Stimulated activated CD4-positive, alpha-beta T cell treated with anti-CD3 and anti-CD28 coated beads, Interleukin-15, amount 100 ng/mL, for 48 hours (primary cell): ENCODE results near the gene VWA2.

ENCODE experiments used
- DNase-seq, 2 donors: peaks; one replicate each; pipeline ENCODE4 v3.0.0-alpha.2; 2020; ENCODE audit warnings: low read depth in 2 of 2

Gene VWA2, protein sequence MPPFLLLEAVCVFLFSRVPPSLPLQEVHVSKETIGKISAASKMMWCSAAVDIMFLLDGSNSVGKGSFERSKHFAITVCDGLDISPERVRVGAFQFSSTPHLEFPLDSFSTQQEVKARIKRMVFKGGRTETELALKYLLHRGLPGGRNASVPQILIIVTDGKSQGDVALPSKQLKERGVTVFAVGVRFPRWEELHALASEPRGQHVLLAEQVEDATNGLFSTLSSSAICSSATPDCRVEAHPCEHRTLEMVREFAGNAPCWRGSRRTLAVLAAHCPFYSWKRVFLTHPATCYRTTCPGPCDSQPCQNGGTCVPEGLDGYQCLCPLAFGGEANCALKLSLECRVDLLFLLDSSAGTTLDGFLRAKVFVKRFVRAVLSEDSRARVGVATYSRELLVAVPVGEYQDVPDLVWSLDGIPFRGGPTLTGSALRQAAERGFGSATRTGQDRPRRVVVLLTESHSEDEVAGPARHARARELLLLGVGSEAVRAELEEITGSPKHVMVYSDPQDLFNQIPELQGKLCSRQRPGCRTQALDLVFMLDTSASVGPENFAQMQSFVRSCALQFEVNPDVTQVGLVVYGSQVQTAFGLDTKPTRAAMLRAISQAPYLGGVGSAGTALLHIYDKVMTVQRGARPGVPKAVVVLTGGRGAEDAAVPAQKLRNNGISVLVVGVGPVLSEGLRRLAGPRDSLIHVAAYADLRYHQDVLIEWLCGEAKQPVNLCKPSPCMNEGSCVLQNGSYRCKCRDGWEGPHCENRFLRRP

DNA sequence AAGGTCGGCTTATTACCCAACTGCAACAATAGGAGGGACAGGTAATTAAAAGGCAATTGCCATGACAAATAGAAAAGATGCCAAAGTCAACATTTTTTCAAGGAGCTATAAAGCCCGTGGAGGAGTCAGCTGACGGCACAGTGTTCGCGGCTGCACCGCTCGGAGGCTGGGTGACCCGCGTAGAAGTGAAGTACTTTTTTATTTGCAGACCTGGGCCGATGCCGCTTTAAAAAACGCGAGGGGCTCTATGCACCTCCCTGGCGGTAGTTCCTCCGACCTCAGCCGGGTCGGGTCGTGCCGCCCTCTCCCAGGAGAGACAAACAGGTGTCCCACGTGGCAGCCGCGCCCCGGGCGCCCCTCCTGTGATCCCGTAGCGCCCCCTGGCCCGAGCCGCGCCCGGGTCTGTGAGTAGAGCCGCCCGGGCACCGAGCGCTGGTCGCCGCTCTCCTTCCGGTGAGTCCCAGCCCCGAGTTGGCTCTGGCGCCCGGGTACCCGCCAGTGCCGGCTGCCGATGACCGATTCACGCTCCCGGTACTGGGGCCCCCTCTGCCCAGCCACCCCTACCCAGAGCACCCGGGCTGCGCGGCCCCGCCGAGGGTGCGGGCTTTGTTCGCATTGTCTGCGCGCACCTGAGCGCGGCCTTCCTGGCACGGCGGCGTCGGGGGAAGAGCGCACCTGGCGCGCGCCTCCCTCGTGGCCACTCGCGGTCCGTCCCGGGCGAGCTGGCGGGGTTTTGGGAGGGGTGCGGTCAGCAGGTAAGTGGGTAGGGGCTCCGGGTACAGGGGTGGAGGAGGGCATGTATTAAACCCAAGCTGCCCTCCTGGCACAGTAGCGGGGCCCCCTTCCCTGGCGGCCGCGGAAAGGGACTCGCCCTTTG, at the start of gene VWA2:
TSS of gene VWA2 (plus strand) at position 138 of the 877 bp plus-strand sequence. CDS start 9,460 bp downstream, outside the sequence.
- peak; percentile 4 to 22 for DNase-seq

DNA sequence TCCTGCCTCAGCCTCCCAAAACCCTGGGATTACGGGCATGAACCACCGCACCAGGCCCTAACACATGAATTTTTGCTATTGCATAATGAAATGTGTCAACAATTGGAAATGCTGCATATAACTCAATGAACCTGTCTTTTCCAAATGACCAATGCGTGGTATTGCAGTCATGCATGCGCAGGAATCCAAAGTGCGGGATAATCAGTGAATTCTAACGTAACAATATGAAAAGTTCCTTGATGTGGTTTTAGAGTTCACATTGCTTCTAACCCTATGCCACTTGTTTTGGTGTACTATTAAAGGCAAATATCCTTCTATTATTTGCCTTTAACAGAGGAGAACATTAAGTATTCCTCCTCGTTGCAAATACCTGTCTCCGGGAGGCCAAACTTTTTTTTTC, 49.4 kb upstream of the VWA2 start:
- DNase-seq: no peak

DNA sequence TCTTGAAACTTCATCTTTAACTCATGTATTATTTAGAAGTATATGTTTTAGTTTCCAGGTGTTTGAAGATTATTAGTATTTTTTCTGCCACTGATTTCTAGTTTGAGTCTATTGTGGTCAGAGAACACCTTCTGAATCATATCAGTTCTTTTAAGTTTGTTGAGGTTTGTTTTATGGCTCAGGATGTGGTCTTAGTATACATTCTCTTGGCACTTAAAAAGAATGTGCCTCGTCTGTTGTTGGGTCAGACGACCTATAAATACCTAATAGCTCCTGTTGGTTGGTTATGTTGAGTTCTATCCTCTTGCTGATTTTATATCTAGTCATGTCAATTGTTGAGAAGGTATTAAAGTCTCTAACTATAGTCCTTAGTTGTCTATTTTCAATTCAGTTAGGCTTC, 44.0 kb upstream of the VWA2 start:
- no peak for DNase-seq

DNA sequence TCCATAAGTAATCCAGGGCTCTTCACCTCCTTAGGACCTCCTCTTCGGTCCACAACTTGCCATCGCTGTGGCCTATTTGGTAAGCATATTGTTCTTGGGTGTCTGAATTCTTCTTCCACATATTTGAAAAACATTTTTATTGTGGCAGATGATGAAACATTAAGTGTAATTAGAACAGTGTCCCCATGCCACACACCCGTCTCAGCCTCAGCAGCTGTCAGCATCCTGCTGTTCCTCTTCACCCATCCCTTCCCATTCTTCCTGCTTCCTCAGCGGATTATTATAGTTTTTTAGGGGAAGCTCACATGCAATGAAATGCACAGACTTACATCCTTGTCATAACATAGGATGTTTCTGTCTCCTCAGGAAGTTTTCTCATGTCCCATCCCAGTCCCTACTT, 39.8 kb upstream of the VWA2 start:
- DNase-seq: no peak

DNA sequence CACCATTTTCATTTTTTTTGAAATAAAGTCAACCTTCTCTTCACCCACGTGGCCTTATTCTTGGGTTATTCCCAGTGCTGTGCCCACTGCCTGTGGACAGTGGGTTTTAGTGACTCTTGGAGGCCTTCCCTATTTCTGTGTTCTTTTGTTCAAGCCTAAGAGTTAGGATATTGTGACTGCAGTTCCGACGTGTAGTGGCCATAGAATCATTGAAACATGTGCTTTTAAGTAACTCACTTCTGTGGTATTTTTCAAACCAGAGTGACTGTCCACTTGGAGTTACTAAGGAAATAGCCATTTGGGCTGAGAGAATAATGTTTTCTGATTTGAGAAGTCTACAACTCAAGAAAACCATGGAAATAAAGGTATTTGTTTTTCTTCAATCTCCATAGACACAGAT, 36.2 kb upstream of the VWA2 start:
- DNase-seq: no peak

DNA sequence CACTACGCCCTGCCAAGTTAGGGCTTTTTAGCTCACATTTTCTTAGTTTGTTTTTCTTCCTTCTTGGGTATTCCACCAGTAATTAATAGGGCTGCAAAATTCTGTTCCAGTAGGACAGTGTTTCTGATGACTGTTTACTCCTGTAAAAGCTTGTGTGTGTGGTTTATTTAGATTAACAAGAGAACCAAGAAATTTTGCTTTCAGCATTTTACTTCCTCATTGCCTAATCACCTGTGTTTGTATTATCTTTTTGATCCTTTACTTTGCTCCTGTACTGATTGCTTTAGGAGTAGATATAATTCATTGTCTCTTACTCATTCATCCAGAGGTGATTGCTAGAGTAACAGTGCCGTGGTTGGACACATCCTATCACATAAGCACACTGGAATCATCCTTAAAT, 32.2 kb upstream of the VWA2 start:
- no peak for DNase-seq

DNA sequence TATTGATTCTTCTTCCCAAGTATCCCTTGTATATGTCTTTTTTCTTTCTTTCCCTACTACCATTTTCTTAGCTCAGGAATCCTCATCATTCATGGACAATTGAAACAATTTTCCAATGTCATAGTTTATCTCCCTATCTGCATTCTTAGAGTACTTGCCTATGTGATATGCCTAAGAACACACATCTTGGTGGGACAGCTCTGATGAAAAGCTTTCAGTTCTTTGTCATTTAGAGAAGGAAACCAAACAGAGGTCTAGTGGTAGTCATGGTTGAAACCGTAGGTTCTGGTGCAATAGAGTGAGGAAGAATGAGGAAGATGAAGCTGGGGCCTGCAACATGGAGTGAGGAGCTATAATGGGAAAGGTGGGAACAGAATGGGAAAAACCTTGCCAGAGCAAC, 31.7 kb upstream of the VWA2 start:
- no peak for DNase-seq

DNA sequence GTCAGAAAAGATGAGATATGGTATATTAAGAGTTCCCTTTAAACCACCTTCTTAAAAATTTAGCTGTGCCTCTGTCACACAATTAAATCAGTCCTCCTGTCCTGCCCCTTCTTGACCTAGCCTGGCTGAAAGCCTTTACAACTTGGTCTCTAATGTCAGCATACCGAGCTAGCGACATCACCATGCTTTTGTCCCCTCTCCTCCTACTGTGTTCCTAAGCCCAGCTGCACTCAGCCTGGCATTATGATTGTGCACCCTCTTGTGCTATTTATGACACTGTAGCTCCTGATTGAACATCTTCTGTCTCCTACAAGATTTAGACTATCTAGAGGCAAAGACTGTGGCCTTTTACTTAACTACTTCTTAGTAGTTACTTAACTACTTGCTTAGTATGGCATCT, 30.7 kb upstream of the VWA2 start:
- DNase-seq: no peak

DNA sequence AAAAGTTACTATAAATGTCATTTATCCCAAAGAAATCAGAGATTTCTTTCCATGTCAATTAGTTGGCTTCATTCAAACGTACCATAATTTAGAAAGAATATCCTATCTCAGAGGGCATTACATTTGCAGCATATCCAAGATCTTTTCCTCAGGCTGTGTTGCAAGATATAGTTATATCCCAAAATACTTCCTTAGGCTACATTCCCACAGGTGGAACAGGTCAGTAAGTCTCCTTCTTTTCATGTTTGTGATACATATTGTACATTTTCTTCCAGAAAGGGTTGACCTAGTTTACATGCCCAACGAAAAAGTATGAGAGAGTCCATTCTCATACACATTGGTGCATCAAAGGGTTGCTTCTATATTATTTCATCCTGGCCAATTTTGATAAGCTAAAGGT, 26.9 kb upstream of the VWA2 start:
- DNase-seq: no peak

DNA sequence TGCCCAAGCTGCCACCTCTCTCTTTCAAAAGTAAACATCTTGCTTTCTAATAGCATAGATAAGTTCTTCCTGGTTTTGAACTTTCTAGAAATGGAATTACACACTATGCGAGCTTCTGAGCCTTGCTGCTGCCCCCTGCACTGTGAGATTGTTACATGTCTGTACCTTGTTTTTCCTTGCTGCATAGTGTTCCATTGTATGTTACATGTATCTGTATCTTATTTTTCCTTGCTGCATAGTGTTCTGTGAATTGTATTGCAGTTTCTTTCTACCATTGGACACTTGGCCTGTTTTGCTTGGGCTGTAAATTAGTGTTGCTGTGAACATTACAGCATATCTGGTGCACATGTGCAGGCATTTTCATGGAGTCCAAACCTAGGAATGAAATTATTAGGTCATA, 24.0 kb upstream of the VWA2 start:
- DNase-seq: no peak

DNA sequence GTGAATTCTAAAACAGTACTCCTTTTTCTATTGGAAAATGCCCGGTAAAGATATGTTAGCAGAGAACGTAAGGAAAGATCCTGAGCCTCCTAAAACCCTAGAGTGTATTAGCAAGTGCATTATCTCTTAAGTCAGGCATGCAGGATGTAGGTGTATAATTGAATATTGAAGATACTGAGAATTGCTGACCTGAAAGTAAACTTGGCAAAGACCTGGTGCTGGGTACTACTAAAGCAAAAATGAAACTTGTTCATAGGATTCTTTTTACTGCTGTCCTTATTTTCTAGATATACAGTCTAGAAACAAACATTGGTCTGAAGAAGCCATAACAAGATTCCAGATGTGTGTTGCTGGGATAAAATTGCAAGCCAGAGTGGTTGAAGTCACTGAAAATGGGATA, 18.8 kb upstream of the VWA2 start:
- no peak for DNase-seq

DNA sequence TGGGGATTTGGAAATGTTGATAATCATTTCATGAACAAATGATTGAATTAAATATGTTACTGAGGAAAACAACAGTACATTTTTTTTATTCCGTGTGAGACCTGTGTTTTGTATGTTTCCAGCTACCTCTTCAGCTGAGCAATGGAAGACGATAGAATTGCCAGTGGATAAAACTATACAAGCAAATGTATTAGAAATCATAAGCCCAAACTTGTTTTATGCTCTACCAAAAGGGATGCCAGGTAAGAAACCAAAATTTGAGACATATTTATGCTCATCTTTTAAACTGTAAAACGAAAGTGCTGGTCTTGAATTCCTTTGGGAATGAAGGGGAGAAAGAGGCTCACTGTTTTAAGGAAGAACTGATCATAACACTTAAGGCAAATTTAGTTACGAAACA, 17.8 kb upstream of the VWA2 start:
- no peak for DNase-seq

DNA sequence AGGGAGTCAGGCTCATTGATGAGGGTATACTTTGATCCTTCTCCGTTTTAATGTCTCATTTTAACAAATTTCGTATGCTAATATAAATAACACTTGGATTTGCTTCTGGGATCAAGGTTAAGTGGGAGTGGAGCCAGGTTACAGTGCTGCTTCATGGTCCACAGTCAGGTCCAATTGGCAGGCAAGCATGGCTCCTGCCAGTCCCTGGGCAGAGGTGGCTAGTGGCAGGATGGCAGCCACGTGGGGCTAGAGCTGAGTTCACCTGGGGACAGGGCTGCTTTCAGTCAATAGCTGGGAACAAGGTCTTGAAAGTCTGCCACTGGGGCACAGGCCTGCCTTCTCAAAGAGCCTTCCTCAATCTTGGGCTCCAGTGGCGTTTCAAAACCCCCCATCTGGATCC, 16.0 kb upstream of the VWA2 start:
- DNase-seq: no peak

DNA sequence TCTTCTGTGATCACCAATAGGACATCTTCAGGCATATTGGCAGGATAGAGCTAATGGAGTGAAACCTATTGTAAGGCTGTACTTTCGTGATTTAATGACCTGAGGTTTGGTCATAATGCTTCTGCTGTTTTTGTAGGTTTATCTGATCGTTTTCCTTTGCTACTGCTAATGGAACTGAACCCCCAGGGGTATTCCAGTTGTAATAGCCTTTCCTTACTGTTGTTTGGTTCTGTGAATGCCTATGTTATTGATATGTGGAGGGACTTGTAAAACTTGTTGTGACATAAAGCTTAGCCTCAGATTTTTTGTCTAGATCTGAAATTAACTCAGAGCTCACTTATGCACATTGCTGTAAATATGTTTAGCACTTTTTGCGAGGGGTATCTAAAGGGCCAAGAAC, 10.9 kb upstream of the VWA2 start:
- no peak for DNase-seq

DNA sequence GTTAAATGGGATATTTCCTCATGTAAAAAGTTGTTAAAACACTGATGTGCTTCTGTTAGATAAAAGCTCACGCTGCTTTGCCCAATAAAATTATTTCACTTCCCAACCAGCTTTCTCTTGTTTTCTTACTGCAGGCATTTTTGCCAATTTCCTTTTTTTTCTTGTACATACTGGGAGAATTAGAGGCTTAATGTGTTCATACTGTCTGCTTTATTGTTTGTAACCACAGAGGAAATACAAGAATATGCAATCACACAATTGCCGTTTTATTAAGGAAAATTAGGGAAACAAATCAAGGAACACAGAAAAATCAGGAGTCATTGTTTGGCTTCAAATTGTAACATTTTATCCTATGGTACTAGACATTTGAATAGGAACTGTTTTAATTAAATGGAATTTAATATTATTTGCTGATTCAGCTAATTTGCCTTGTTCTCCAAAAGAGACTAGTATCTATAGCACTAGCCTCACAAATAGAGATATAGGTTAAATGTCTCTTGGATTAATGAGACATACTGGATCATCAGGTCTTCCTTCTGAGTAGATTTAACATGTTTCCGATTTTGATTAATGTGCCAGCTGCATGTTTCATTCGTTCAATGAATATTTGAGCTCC, 6.4 kb upstream of the VWA2 start:
- DNase-seq: no peak

DNA sequence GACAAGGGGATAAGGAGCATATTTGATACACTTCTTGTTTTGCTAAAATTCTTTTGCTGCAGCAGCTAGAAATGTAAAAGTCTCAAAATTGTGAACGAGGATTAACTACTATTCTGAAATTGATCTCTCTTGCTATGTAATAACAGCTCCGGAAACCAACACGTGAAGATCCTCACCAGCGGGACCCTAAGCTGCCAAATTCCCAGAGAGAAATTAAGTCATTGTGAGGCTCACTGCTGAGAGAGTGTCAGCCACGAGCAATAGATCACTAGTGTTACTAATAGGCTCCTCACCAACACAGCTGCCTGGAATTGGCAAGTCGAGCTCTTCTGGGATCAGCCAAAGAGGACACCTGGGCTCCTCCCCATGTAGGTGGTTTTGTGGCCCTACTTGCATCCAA, 5.6 kb upstream of the VWA2 start:
- no peak for DNase-seq

DNA sequence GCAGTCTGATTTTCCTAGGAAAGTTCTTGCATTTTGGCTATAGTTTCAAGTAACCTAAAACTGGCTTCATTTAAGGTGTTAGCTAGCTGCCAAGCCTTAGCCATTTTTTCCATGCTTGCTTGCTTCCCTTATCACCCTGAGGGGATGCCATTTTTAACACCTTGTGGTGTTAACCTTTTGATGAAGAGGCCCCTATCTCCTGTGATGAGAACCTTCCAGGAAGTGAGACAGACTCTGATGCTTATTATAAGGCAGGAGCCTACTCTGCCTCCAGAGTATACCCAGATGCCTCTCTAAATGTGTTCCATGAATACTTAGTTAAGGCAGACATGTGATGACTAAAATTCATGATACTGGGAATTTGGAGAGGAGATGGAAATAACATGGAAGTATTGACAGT, 4.9 kb upstream of the VWA2 start:
- DNase-seq: no peak

DNA sequence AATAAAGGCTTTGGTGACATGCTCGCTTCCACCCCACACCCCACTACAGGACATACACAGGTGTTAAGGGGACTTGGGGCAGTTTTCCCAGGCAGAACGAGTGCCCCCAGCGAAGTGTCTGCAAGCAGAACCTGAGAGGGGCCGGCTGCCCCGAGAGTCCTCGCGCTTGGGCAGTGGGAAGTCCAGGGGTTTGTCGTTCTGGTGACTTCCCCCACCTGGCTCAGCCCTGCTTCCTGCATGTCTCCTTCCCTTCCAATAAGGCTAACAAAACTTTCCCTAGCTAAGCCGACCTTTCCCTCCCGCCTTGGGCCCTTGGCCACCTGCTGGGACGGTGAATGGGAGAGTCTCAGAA, 916 bp downstream of the VWA2 start:
- no peak for DNase-seq

DNA sequence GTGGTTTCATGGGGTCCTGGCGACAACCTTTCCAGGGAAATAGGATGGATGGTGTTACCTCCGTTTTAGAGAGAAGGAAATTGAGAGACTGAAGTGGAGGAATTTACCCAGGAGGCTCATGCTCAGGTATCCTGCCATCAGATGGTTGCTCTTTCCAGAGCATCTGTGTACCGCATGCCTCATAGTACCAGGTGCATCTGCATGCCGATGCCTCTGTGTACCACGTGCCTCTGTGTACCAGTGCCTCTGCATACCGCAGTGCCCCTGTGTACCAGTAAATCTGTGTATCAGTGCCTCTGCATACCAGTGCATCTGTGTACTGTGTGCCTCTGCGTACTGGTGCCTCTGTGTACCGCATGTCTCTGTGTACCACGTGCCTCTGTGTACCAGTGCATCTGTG, 3.2 kb downstream of the VWA2 start:
- DNase-seq: no peak

DNA sequence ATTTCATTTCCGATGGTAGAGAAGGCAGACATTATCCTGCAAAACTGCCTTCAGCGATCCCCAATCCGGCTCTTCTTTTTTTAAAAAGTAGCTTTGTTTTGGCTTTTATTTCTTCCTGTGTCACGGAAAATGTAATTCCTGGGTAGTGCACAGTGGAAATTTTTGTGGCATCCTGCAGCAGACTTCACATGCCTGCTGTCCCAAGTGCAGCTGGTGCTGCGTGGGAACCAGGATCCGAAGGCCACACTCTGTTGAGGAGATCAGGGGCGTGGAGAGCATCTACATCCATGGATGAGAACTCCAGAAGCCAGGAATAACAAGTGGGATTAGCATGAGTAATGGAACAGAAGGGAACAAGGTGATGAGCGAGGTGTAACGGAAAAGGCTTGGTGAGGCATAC, 4.6 kb downstream of the VWA2 start:
- DNase-seq: no peak

DNA sequence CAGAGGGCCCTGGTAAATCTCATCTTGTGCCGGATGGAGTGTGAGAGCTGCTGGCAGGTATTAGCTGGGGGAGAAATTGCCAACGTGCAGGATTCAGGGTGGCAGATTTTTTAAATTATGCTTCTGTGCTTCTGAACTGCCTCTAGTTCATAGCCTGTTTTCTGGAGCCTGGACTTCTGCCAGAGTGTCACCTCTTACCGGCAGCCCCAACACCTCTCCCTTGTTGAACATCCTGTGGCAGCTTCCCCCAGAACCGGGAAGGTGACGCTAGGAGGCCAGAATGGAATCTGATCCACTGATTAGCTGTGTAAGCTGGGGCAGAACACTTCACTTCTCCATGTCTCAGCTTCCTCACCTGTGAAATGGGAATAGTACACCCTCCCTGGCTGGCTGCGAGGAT, 5.1 kb downstream of the VWA2 start:
- DNase-seq: no peak

DNA sequence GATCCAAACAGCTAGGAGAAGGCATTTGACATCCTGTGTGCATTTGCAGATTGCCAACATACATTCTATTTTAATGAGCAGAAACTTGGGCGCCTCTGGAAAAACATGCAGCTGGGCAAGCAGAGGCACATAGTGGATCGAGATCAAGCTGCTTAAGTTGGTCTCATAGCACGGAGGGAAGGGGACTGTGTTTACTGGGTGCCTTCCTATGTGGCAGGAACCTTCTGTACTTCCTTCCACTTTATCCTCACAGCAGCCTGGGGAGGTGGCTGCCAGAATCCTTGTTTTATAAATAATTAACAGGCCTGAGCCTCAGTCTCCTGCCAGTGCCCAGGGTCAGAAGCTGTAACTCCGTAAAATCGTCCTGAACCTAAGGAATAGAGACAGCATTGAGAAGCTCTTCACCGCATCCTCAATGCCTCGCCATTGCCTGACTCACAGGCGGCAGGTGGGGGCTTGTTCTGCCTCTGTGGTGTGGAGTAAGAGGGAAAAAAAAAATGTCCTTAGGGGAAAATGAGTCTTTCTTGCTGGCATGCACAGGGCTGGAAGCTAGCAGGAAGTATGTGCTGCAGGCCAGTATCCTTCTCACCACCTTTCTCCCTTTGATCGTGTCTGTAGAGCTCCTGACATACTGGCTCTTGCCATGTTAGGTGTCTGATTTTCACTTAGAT, 6.2 kb downstream of the VWA2 start:
- no peak for DNase-seq
